OCI-LY1 (cell line): Measurements from ENCODE around the gene ZNF134.

Source experiments
- CTCF ChIP-seq: fragments of 200-600 bp; sonication (generic), shearing (Covaris generic); IDR thresholded peaks from 2 replicates; pipeline ENCODE4 v1.5.1; 2017; ENCODE audit warnings: mild to moderate bottlenecking, antibody characterized with exemption, low read length, moderate library complexity, mixed read lengths
- EZH2 ChIP-seq: fragments of 200-600 bp; sonication (generic), shearing (Covaris generic); IDR thresholded peaks from 2 replicates; pipeline ENCODE4 v1.8.0; 2017; ENCODE audit warnings: borderline replicate concordance, mixed run types, mild to moderate bottlenecking, antibody characterized with exemption, low read length, moderate library complexity, mixed read lengths

GRCh38 chr19:57570707-57571106 is 43.3 kb upstream of the ZNF134 start:
- TF ChIP-seq CTCF: no peak
- TF ChIP-seq EZH2: no peak
